Sigmoid colon (tissue), 4 donors: Measurements from ENCODE around the gene KLK14.

Experiments
- CTCF ChIP-seq, 4 experiments: fragments of 450-650 bp in 3 of 4; fragments of 200-600 bp in 1 of 4; IDR thresholded peaks; one replicate each; pipeline ENCODE4 v1.5.1; 2016 to 2019; ENCODE audit warnings: antibody characterized with exemption in 4 of 4, mild to moderate bottlenecking in 3 of 4, moderate library complexity in 2 of 4
- EP300 ChIP-seq, 4 donors: sonication (generic); formaldehyde crosslinking; IDR thresholded peaks; one replicate each; pipeline ENCODE4 v1.6.1; 2017; ENCODE audit warnings: antibody characterized with exemption in 4 of 4
- POLR2A ChIP-seq, 2 donors: fragments of 450-650 bp; IDR thresholded peaks; one replicate each; pipeline ENCODE4 v1.6.1; 2016; ENCODE audit warnings: antibody characterized with exemption in 2 of 2, mild to moderate bottlenecking in 2 of 2, moderate library complexity in 2 of 2
- POLR2AphosphoS5 ChIP-seq, 4 donors: sonication (generic); formaldehyde crosslinking; IDR thresholded peaks; one replicate each; pipeline ENCODE4 v1.6.1; 2017; ENCODE audit warnings: antibody characterized with exemption in 4 of 4

- TF ChIP-seq CTCF (IDR thresholded peaks at IDR 0.05) (no peak), EP300 (IDR thresholded peaks at IDR 0.05) (no peak), POLR2A (IDR thresholded peaks at IDR 0.05) (no peak), POLR2AphosphoS5 (IDR thresholded peaks at IDR 0.05) (no peak)
These were observed 51.3 kb downstream of the KLK14 start for GRCh38 chr19:51031220-51031879.
